Upper lobe of right lung (tissue), 1 donor: ENCODE measurements around the gene WDR86. TPM values are rescaled to one million over a fixed set of nuclear protein-coding genes. Genes with fewer than 3 reads are reported as not detected.

ENCODE experiments used
- ATAC-seq: fragments of 200-7000 bp; cut with Tn5 transposase; one replicate; pipeline ENCODE4 v1.9.1; 2020; ENCODE audit warnings: mild to moderate bottlenecking, moderate library complexity
- DNase-seq: peaks from one replicate; pipeline ENCODE4 v3.0.0-alpha.2; 2020
- H3K27ac ChIP-seq: fragments of 200-600 bp; one replicate; pipeline ENCODE4 v1.8.0; 2022
- H3K27me3 ChIP-seq: fragments of 200-600 bp; one replicate; pipeline ENCODE4 v1.8.0; 2022; ENCODE audit warnings: mild to moderate bottlenecking
- H3K36me3 ChIP-seq: fragments of 200-600 bp; one replicate; pipeline ENCODE4 v1.8.0; 2022
- H3K4me1 ChIP-seq: fragments of 200-600 bp; one replicate; pipeline ENCODE4 v1.8.0; 2022
- H3K4me3 ChIP-seq: fragments of 200-600 bp; one replicate; pipeline ENCODE4 v1.8.0; 2022; ENCODE audit warnings: mild to moderate bottlenecking
- H3K9me3 ChIP-seq: fragments of 200-600 bp; one replicate; pipeline ENCODE4 v1.8.0; 2022
- intact Hi-C: fragments of 100-400 bp; cut with DNase I; formaldehyde crosslinking; loops from one replicate; pipeline ENCODE4 v1.11.0; 2022
- microRNA-seq: library from miRNA; unstranded; fragments of <30 nt; microRNA quantifications from one replicate; pipeline ENCODE4 v1.2.0, GENCODE V29; 2020; ENCODE audit warnings: borderline microRNAs expressed
- total RNA-seq: library from RNA; stranded (reverse); fragmentation: NEBNext Ultra II Directional; extraction: Animal tissue kit (Norgen Biotek cat#: 25700); gene quantifications from one replicate; pipeline ENCODE4 v1.2.1, GENCODE V29; 2021
- TF ChIP-seq, protein P1 (sequence below): fragments of 200-600 bp; IDR thresholded peaks from one replicate; pipeline ENCODE4 v1.8.0; 2022; ENCODE audit warnings: antibody characterized with exemption
- donor health status: DM: no; HTN: yes; CAD: no; lungs with severe emphysema.

The WDR86 gene
- total RNA-seq, 1 donor from 2014 or later, result 1.3 TPM

DNA sequence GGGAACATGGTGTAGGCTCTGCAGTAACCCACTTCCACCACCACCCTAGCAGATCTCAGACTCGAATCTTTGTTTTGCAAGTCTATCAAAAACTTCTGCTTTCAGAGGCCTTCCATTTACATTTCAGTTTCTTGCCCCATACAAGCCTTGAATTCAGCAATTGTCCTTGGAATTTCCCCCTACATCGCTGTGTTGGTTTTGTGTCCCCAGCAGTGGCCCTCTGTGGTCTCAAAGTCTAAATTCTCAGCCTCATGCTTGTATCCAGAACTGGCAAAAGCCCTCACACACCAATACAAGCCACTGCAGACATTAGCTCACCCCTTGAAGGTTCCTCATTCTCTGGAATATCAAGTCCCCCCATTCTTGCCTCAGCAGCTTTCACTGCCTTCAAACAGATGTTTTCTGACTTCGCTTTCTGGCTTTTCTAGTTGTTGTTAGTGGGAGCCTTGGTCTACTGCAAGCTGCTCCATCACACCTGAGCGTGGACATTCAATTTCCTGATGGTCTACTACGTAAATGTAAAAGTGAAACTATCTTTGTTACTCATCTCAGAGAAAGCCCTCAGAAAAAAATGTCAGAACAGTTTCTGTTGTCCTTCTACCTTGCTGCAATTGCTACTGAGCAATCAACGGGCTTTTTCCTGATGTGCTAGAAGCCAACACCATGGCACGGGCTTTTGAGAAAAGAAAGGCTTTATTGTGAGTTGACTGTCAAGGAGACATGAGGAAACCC lies 70.0 kb downstream of the WDR86 start:
- no peak for DNase-seq
- H3K27me3 ChIP-seq, result no peaks in the 10 kb centered on the region
- intact Hi-C loops, result no loop called here
- peak; percentile 8 for ATAC-seq
- H3K36me3 ChIP-seq, result no peaks in the 10 kb centered on the region
- TF ChIP-seq, protein P1, sequence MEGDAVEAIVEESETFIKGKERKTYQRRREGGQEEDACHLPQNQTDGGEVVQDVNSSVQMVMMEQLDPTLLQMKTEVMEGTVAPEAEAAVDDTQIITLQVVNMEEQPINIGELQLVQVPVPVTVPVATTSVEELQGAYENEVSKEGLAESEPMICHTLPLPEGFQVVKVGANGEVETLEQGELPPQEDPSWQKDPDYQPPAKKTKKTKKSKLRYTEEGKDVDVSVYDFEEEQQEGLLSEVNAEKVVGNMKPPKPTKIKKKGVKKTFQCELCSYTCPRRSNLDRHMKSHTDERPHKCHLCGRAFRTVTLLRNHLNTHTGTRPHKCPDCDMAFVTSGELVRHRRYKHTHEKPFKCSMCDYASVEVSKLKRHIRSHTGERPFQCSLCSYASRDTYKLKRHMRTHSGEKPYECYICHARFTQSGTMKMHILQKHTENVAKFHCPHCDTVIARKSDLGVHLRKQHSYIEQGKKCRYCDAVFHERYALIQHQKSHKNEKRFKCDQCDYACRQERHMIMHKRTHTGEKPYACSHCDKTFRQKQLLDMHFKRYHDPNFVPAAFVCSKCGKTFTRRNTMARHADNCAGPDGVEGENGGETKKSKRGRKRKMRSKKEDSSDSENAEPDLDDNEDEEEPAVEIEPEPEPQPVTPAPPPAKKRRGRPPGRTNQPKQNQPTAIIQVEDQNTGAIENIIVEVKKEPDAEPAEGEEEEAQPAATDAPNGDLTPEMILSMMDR, result no peak
- no peaks in the 10 kb centered on the region for H3K9me3 ChIP-seq
- peak overlapping the region; percentile 53 for H3K27ac ChIP-seq
- no peak overlapping the region for H3K4me3 ChIP-seq
- peaks cover 25% of the 10 kb centered on the region for H3K4me1 ChIP-seq

DNA sequence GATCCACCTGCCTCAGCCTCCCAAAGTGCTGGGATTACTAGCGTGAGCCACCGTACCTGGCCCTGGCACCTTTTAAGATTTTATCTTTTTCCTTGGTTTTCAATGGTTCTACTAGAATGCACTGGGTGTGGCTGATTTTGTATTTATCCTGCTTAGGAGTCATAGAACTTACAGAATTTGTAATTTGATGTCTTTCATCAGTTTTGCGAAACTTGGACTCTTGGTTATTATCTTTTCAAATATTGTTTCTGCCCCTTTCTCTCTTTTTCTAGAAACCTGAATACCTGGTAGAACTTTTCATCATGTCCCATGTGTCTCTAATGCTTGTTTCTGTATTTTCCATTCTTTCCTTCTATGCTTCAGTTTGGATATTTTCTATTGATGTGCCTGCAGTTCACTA lies 71.0 kb downstream of the WDR86 start:
- intact Hi-C loops, result no loop called here
- Histone ChIP-seq H3K4me1 (peaks cover 25% of the 10 kb centered on the region), H3K4me3 (no peak overlapping the region), H3K27ac (no peak overlapping the region), H3K27me3 (no peaks in the 10 kb centered on the region), H3K36me3 (no peaks in the 10 kb centered on the region), H3K9me3 (no peaks in the 10 kb centered on the region)
- no peak for DNase-seq
- ATAC-seq, result no peak
- TF ChIP-seq, protein P1, result no peak

DNA sequence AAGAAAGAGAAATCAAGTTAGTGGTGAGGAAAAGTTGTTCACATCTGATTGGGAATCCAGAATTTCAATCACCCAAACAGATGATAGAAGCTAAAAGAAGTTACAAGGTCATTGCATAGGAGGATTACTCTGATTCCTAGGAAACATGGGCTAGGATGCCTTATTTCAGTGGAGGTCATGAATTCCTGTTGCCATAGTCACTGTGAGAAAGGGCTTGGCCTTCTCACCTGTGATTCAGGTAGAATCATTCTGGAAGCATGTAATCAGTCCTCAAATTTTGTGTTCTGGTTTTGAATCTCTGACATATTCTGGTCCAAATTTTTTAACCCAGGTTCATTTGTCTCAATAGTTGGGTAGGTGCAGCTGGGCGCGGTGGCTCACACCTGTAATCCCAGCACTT lies 72.5 kb downstream of the WDR86 start:
- TF ChIP-seq, protein P1, result no peak

DNA sequence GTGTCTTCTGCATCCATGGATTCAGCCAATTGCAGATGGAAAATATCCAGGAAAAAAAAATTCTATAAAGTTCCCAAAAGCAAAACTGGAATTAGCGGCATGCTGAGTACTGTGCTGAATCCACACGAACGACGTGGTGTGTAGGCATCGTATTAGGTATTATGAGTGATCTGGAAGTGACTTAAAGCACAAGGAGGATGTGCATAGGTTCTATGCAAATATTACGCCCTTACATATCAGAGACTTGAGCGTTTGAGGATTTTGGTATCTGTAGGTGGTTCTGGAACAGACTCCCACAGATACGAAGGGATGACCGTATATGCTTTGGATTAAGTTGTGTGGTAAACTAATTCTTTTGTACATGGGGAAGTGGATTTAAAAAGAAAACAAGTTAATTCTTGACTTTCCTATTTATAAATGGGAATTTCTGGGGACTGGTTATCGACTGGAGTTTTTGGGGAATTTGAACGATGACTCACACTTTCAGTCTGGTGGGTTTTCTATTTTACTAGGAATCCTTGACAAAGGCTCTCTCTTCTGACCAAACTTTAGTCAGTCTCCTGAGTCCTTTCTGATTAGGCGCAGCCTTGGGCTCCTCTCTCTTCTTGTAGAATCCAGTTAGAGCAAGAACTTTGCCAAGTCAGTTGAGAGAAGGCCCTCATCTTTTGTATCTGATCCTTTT lies 73.7 kb downstream of the WDR86 start:
- DNase-seq (no peak), ATAC-seq (no peak)
- Histone ChIP-seq H3K4me1 (peaks cover 10% of the 10 kb centered on the region), H3K4me3 (no peak overlapping the region), H3K9me3 (no peaks in the 10 kb centered on the region), H3K27me3 (no peaks in the 10 kb centered on the region), H3K27ac (no peak overlapping the region), H3K36me3 (no peaks in the 10 kb centered on the region)
- TF ChIP-seq, protein P1, result no peak
- intact Hi-C loops, result no loop called here

More for the DNA sequence above, 72.5 kb downstream of the WDR86 start:
- Histone ChIP-seq H3K4me3 (no peak overlapping the region), H3K27ac (no peak overlapping the region), H3K36me3 (no peaks in the 10 kb centered on the region), H3K4me1 (peaks cover 12% of the 10 kb centered on the region), H3K9me3 (no peaks in the 10 kb centered on the region), H3K27me3 (no peaks in the 10 kb centered on the region)
- DNase-seq (no peak), ATAC-seq (no peak)
- intact Hi-C loops, result no loop called here

DNA sequence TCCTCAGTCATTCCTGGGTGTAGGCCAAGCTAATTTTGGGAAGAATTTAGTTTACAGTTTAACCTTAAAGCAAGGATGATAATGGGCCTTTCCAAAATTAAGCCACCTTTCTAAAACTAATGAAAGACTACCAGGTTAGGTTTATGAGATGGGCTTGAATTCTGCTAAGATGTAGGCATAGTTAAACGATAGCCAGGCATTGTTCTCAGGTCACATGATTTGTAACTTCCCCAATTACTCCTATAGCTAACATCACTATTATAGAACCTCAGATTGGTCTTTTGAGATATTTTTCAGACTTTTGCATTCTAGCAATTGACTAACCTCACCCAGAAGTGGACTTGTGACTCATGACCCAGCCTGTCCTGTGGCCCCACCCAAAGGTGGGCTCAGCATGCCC lies 75.2 kb downstream of the WDR86 start:
- H3K36me3 ChIP-seq, result no peaks in the 10 kb centered on the region
- no peaks in the 10 kb centered on the region for H3K4me1 ChIP-seq
- no peaks in the 10 kb centered on the region for H3K27me3 ChIP-seq
- no peak overlapping the region for H3K27ac ChIP-seq
- H3K4me3 ChIP-seq, result no peak overlapping the region
- H3K9me3 ChIP-seq, result no peaks in the 10 kb centered on the region
- DNase-seq, result no peak
- TF ChIP-seq, protein P1, result no peak
- intact Hi-C loops, result no loop called here
- ATAC-seq, result no peak

Small RNAs within 50 kb of the gene (microRNA-seq; reads per million reads assigned to microRNA genes)
- gene MIR3907, result not detected

Other genes with a start within 250 kb of the WDR86 start
- gene GBX1, start 242.3 kb downstream of the WDR86 start, total RNA-seq, result not detected
- gene ASB10, start 222.8 kb downstream of the WDR86 start, total RNA-seq, result not detected
- not detected for gene H2BK1, start 199.6 kb downstream of the WDR86 start, total RNA-seq
- 26.3 TPM for gene ABCF2, start 182.8 kb downstream of the WDR86 start, total RNA-seq
- 37.2 TPM for gene CHPF2, start 177.6 kb downstream of the WDR86 start, total RNA-seq
- 61.5 TPM for gene SMARCD3, start 161.3 kb downstream of the WDR86 start, total RNA-seq
- 55.2 TPM for gene NUB1, start 68.2 kb downstream of the WDR86 start, total RNA-seq
- gene CRYGN, start 30.1 kb upstream of the WDR86 start, total RNA-seq, result not detected
- 103 TPM for gene RHEB, start 109.9 kb upstream of the WDR86 start, total RNA-seq